Fibroblast of upper back skin (primary cell): ENCODE data around the gene SMTNL1.

ENCODE experiments used
- DNase-seq: peaks from one replicate; pipeline ENCODE4 v3.0.0-alpha.2; 2013

SMTNL1 gene

GRCh38 chr11:57546869-57547475 is 9.6 kb downstream of the SMTNL1 start:
- peak; percentile 34 for DNase-seq

GRCh38 chr11:57547854-57548377 is 10.5 kb downstream of the SMTNL1 start:
- DNase-seq: no peak

GRCh38 chr11:57549983-57550382 is 12.6 kb downstream of the SMTNL1 start:
- no peak for DNase-seq

GRCh38 chr11:57551941-57552340 is 14.5 kb downstream of the SMTNL1 start:
- DNase-seq: no peak

GRCh38 chr11:57552479-57552878 is 15.1 kb downstream of the SMTNL1 start:
- DNase-seq: no peak

- no peak for DNase-seq
Observed at GRCh38 chr11:57555393-57555792, 18.0 kb downstream of the SMTNL1 start.

- DNase-seq: no peak
Observed at GRCh38 chr11:57556041-57556440, 18.6 kb downstream of the SMTNL1 start.

GRCh38 chr11:57560146-57560545 is 22.8 kb downstream of the SMTNL1 start:
- no peak for DNase-seq

GRCh38 chr11:57562596-57562995 is 25.2 kb downstream of the SMTNL1 start:
- no peak for DNase-seq

- DNase-seq: peak; percentile 14
Observed at GRCh38 chr11:57566005-57566904, 28.9 kb downstream of the SMTNL1 start.

- peak; percentile 3 for DNase-seq
Observed at GRCh38 chr11:57566905-57567514, 29.6 kb downstream of the SMTNL1 start.

- DNase-seq: peak; percentile 25
Observed at GRCh38 chr11:57567515-57568329, 30.3 kb downstream of the SMTNL1 start, which contains the start of gene UBE2L6. Gene UBE2L6, minus strand, starts transcription at chr11:57567672. Its CDS starts 61 bp downstream, at chr11:57567611.

GRCh38 chr11:57568330-57568766 is 31.0 kb downstream of the SMTNL1 start:
- DNase-seq: peak; percentile 77

GRCh38 chr11:57571606-57572005 is 34.2 kb downstream of the SMTNL1 start:
- DNase-seq: no peak

GRCh38 chr11:57574061-57574460 is 36.7 kb downstream of the SMTNL1 start:
- DNase-seq: no peak

- DNase-seq: no peak
Observed at GRCh38 chr11:57584341-57584740, 46.9 kb downstream of the SMTNL1 start.

- DNase-seq: no peak
Observed at GRCh38 chr11:57585301-57585700, 47.9 kb downstream of the SMTNL1 start.

GRCh38 chr11:57586711-57587245 is 49.4 kb downstream of the SMTNL1 start:
- DNase-seq: no peak

GRCh38 chr11:57588046-57588710 is 50.8 kb downstream of the SMTNL1 start:
- no peak for DNase-seq

- DNase-seq: no peak
Observed at GRCh38 chr11:57596266-57596885, 59.0 kb downstream of the SMTNL1 start.

- no peak for DNase-seq
Observed at GRCh38 chr11:57597461-57597915, 60.1 kb downstream of the SMTNL1 start, which contains the start of gene SERPING1. Gene SERPING1, plus strand, starts transcription at chr11:57597685. Its CDS starts 586 bp downstream, at chr11:57598271.
